Activated CD4-positive, alpha-beta T cell treated with anti-CD3 and anti-CD28 coated beads, Interleukin-2, amount 50 U/mL, for 4 hours (primary cell): ENCODE measurements around the gene ATAD5.
"Not testable (repeated sequence)": the region's sequence is repeated elsewhere in the genome, so short reads cannot be mapped to it uniquely, and the experiment has no call there.

Source experiments
- DNase-seq, 2 experiments: peaks; one replicate each; pipeline ENCODE4 v3.0.0-alpha.2; 2020

ATAD5 gene

DNA sequence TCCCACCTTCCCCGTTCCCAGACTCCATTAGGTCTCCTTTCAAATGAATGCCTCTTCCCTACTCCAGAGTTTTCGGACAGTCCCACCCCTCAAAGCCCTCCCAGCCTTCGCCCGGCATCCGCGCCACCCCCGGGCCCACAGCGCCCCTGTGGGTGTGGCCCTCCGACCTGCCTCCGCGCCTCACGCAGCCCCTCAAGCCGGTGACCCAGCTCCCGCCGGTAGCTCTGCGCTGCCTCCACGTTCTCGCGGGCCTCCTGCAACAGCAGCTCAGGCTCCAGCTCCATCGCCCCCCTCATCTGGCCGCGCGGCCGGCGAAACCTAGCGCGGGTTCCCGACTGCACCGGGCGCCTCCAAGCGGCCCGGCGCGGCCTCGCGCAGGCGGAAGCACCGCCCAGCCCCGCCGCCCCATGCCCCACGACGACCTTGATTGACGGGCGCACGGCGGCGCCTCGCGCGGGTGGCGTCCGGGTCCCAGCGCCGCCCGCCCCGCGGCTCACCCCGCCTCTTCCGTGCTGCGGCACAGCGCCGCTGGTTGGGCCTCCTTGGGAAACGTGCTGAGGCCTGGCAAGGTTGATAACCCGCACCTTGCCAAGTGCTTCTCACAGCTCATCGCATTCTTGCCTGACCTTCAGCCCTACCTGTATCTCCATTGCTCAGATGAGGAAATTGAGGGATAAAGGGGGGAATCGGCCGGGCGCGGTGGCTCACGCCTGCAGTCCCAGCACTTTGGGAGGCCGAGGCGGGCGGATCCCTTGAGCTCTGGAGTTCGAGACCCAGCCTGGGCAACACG lies 7.2 kb upstream of the ATAD5 start, which contains the start of gene CRLF3:
Gene CRLF3 (minus strand): TSS at position 337 of the 790 bp plus-strand sequence. CDS start 41 bp downstream, at position 296.
- peak; percentile 82 to 84 for DNase-seq

GRCh38 chr17:30827082-30827481 lies 4.7 kb upstream of the ATAD5 start:
- DNase-seq = no peak

- no peak for DNase-seq
Measured at GRCh38 chr17:30829022-30829421, 2.7 kb upstream of the ATAD5 start.

DNA sequence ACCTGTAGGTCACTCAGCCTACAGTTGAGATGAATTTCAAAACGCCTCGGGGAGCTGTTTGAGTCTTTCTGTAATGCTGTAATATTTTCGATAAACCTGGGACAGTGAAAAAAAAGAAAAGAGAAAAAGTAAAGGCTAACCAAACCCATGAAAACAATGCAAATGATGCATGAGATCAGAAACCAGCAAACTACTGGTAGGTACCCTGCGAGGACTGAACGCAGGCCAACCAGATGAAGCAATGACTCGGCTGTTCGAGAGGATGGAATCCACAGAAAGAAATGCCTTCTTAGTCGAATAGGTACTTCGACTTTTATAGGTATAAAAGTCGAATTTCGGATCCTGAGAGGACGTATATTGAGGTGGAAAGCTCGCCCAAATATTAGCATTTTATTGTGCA lies 509 bp upstream of the ATAD5 start:
- no peak for DNase-seq

DNA sequence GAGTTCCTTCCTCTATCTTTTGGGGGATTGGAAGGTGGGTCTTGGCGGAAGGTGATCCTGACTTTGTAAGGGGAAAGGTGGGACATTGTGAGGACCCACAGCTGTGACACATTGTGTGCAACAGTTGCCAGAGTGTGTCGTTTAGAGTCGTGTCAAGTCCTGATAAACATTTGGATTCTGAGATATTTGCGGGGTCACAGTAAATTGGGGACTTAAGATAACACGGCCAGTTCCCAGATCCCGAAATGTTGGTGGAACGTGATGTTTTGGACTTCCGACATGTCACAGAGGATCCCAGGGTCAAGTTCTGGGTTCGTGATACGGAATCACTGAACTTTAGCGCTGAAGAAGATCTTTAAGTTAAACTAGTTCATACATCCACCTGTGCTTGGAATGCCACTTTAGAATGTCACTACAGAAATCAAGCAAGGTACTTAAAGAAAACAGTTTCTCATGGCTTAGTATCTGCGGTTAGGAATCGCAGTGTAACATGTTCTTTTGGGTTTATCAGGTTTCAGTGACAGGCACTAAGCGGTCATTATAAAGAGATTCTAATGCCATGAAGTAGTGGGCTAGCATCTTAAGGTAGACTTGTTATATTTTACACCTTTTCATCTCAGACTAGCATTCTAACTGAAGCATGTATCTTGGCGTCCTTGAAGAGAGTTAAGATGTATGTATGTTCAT lies 815 bp downstream of the ATAD5 start:
- DNase-seq = no peak

DNA sequence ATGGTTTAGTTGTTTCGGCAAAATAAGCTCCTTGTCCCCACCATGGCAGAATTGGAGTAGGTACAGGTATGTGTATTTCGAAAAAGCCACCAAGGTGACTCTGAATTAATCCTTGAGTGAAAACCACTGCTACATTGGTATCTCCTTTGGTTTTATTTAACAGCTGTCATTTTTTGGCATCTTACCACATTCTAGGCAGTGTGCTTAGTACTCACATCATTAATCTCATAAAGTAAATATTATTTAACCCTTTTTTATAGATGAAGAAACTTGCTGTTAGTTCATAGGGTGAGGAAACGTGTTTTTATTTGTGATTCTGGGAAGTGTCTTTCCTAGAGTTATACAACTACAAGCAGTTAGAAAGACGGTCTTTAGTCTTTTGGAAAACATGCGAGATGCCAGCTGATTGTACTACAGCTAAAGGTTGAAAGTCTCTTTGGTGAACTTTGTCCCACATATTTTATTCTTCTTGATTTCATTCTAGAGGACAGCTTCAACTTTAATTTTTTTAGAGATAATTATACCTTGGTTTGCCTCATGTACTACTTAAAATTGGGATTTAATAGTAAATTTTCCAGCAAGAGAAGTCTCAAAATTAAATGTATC lies 6.5 kb downstream of the ATAD5 start:
- DNase-seq = no peak

DNA sequence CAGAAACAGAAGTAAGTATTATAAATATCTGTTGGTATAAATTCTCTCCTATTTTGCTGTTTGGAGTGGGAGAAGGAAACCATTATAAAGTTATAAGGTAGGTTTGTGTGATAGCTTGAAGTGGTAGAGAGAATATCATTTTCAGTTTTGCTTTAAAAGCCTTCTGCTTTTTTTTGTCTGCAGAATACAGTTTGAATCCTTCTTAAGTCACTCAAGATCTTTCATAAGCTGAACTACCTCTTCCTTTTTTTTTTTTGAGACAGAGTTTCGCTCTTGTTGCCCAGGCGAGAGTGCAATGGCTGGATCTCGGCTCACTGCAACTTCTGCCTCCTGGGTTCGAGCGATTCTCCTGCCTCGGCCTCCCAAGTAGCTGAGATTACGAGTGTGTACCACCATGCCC lies 9.0 kb downstream of the ATAD5 start:
- no peak for DNase-seq

DNA sequence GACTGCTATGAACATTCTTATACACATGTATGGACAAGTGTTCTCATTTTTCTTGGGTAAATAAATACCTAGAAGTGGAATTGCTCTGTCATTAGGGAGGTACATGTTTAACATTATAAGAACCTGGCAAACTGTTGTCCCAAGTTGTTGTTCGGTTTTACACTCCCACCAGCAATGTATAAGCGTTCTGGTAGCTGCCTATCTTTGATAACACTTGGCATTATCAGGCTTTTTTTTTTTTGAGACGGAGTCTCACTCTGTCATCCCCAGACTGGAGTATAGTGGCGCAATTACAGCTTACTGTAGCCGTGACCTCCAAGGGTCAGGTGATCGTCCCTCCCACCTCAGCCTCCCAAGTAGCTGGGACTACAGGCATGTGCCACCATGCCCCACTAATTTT lies 16.3 kb downstream of the ATAD5 start:
- DNase-seq = no peak

- DNase-seq = no peak
Measured at GRCh38 chr17:30854146-30854545, 22.4 kb downstream of the ATAD5 start.

DNA sequence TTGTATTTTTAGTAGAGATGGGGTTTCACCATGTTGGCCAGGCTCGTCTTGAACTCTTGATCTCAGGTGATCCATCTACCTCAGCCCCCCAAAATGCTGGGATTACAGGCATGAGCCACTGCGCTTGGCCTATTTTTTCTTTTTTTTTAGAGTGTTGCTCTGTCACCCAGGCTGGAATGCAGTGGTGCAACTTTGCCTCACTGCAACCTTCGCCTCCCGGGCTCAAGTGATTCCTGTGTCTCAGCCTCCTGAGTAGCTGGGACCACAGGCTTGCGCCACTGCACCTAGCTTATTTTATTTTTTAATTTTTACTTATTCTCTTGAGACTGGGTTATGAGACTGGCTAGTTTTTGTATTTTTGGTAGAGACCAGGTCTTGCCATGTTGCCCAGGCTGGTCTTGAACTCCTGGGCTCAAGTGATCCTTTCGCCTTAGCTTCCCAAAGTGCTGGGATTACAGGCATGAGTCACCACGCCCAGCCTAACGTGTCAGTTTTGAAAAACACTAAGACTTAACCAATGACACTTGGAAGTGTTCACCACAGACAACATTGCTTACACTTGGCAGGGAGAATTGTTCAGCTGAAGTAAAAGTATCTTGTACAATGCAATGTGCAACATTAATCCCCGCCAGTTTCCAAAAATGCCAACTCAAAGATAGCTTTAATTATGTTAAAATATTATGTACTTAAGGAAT lies 26.9 kb downstream of the ATAD5 start:
- no peak for DNase-seq

GRCh38 chr17:30864636-30865035 lies 32.9 kb downstream of the ATAD5 start:
- no peak for DNase-seq

- DNase-seq = no peak
Measured at GRCh38 chr17:30869005-30869404, 37.2 kb downstream of the ATAD5 start.

DNA sequence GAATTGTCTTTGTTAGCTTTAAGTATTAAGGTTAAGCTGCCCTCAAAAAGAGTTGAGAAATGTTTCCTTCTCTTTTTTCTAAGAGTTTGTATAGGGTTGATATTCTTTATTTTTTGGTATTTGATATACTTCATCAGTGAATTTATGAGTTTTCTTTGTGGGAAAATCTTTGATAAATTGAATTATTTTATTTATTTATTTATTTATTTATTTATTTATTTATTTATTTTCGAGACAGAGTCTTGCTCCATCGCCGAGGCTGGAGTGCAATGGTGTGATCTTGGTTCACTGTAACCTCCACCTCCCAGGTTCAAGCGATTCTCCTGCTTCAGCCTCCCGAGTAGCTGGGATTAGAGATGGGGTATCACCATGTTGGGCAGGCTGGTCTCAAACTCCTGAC lies 54.4 kb downstream of the ATAD5 start:
- no peak for DNase-seq

- DNase-seq = no peak
Measured at GRCh38 chr17:30894236-30894635, 62.5 kb downstream of the ATAD5 start.

GRCh38 chr17:30897311-30897710 lies 65.5 kb downstream of the ATAD5 start:
- DNase-seq = no peak

- DNase-seq = peak in 1 of 2 experiments; percentile 2
Measured at GRCh38 chr17:30905742-30906100, 74.0 kb downstream of the ATAD5 start.

- peak; percentile 83 to 84 for DNase-seq
Measured at GRCh38 chr17:30906101-30906911, 74.5 kb downstream of the ATAD5 start, which contains the start of gene TEFM. TSS of gene TEFM (minus strand) at chr17:30906238. CDS start at chr17:30906198, 40 bp downstream.

DNA sequence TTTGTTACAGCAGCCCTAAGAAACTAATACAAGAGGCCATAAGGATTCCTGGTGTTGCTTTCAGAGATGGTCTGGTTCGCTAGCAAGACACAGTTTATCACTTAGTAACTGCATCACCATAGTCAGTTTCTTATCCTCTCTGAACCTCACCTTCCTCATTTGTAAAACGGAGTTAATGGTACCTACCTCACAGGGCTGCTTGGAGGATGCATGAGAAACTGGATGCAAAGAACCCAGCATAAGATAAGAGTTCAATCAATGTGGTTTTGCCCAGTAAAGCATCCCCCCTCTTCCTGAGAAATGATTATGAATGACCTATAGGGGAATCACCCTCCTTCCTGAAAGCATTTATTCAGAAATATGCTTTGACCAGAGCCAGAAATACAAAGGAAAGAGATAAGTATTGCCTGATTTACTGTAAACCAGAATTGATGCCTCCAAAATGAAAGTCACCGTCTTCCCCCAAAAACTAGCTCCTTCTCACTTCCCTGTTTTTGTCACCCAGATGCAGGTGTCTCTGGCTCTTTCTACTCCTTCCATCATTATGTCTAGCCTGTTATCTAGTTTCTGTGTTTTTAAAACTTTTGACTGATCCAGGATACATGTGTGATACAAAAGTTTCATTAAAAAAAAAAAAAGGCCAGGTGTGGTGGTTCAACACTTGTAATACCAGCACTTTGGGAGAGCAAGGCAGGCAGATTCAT lies 77.1 kb downstream of the ATAD5 start:
- DNase-seq = no peak

DNA sequence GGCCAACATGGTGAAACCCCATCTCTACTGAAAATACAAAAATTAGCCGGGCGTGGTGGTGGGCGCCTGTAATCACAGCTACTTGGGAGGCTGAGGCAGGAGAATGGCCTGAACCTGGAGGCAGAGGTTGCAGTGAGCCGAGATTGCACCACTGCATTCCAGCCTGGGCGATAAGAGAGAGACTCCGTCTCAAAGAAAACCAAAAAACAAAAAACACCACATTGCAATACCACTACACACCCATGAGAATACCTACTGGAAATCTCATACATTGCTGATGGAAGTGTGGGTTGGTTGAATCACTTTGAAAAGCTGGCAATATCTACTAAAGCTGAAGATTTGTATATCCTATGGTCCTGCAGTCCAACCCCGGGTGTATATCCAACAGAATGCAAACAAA lies 78.4 kb downstream of the ATAD5 start:
- not testable (repeated sequence) for DNase-seq

GRCh38 chr17:30913955-30914354 lies 82.2 kb downstream of the ATAD5 start:
- no peak for DNase-seq

GRCh38 chr17:30915833-30916611 lies 84.3 kb downstream of the ATAD5 start:
- no peak for DNase-seq
